ENCODE measurements around the gene ZNF766.
A peak's percentile ranks its signal among the peaks of the same experiment; 100 is the strongest.
"Not testable (repeated sequence)": the region's sequence is repeated elsewhere in the genome, so short reads cannot be mapped to it uniquely, and the experiment has no call there.

ZNF766 gene

DNA sequence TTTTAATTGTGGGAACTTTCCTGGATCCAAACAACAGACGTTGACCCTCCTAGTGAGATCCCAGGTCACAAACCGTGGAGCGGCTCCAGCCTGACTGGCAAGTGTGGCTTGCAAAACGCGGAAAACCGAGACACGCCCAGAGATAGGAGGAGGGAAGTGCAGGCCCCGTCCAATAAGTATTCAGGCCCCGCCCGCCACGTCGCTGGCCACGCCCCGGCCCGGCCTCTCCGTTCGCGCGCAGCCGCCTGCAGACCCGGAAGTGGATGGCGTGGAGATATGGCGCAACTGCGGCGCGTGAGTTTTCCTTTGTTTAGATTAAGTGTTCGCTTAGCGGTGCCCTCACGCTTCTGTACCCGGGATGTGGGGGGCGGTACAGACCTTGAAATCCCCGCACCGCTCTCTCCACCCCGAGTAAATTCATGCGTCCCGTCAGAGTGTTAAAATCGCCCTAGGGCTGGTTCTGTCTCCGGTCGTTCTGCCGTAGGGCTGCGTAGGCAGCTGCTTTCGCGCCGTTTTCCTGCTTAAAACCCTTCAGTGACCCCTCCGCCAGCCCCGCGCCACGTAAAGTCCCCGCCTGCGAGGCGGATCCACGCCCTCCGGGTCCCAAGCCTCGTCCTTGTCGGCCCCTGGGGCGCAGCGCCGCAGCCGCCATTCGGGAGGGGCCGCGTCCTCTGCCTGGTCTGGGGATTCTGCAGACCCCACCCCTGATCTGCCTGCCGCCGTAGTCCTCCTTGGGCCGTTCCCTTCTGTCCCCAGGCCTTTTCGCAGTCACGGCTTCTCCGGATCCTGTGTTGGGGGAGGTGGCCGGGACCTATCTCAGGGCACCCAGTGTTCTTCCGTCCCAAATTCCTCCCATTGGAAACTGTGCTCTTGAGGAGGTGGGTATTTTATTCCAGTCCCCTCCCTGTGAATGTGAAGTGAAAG lies at the start of gene ZNF766:
TSS of gene ZNF766 (plus strand) at position 250 of the 924 bp plus-strand sequence. CDS start at position 277, 27 bp downstream.
- peak; percentile 94 for DNase-seq

GRCh38 chr19:52219611-52220010 lies 49.8 kb upstream of the ZNF766 start:
- DNase-seq, result no peak

GRCh38 chr19:52221031-52221430 lies 48.4 kb upstream of the ZNF766 start:
- DNase-seq, result no peak

DNA sequence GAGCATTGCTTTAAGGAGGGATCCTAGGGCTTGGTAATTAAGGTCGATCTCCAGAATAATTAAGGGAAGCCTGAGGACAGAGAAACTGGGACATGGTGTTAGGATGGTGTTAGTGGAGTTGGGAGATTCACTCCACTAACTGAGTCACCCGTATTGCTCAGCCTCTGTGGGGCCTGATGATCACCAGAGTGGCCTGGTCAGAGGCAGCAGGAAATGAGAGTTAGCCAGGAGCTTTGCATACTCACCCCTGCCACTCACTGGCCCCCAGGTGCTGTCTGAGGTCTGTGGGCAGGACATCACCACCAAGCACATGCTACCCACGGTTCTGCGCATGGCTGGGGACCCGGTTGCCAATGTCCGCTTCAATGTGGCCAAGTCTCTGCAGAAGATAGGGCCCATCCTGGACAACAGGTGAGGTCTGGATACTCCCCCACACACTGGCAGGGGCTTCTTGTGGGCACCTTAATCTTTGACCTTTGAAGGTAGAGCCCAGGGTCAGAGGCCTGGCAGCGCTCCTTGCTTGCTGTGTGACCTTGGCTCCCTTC lies 47.5 kb upstream of the ZNF766 start:
- no peak for DNase-seq

DNA sequence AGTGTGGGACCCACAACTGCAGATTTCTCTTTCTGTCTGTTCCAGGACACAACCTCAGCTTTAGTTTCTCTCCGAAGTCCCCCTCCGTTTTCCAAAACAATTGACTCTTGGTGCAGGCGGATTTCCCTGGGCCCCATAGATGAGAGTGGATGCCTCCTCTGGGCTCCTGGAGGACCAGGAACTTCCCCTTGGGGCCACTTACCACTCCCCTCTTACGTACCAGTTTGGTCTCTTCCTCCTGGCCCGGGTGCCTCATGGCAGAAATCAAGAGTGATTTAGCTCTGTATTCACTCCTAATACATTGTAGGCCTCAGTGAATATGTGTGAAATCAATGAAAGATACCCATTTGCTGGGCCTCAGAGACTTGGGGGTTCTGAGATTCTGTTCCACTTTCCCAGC lies 45.2 kb upstream of the ZNF766 start:
- no peak for DNase-seq

DNA sequence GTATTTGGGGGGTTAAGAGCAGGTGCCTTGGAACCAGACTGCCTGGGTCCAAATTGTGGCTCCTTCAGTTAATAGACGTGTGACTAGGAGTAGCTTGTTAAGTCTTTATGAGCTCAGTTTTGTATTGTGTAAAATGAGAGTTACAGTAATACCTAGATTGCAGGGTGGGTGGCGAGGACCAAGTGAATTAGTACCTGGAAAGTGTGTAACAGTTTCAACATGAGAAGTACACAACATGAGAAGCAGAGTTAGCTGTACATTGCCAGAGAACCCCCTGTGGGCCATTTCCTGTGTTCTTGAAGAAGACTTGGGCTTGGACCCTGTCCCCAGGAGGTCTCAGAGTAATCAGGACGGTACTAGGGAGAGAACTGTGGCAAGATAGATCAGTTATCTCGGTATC lies 42.7 kb upstream of the ZNF766 start:
- no peak for DNase-seq

DNA sequence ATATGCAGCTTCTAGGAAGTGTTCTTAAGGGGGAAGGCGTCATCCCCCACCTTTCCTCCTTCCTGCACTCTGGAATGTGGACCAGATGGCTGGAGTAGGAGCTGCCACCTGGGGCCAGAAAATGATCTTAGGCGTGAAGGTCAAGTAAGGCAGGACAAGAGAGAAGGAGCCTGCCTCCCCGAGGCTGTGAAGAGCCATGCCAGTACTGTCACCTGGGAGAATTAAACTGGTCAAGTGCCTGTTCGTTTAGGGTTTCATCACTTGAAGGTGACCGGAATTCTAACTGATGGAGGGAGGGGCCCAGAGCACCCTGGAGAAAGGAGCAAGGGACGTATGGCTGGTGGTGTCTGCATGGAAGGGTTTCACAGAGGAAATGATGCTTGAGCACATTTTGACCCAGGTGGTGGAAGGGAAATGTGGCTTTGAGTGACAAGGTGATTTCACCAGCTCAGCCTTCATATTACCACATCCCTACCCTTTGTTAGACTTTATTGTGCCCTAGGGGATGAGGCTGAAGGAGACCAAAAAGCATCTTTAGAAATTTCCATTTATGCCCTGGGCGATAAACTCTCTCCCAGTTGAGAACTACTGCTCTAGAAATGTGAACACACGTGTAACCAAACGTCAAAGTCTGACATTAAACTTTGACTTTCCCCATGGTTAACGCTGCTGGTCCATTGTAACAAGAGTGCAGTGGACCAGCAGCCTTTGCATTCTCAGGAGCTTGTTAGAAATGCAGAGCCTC lies 42.0 kb upstream of the ZNF766 start:
- DNase-seq, result no peak

- DNase-seq, result no peak
These were observed 41.4 kb upstream of the ZNF766 start for GRCh38 chr19:52227980-52228379.

- DNase-seq, result no peak
These were observed 39.9 kb upstream of the ZNF766 start for GRCh38 chr19:52229524-52229923.

DNA sequence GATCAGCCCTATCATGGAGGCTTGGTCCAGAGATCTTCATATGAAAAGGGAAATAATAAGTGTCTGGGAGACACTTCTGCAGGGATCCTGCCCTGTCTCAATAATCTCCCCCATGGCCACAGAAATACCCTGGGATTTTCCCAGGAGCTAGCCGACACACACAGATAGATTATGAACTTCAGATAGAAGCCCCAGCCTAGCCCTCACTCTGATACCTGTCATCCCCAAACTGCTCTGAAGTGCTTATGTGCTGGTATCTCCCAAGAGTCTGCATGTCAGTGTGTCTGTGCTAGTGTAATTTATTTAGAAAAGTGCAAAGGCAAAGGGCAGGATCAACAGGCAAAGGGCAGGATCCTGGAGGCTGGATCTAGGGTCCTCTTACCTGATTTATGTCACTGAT lies 38.7 kb upstream of the ZNF766 start:
- DNase-seq, result no peak

- no peak for DNase-seq
These were observed 38.1 kb upstream of the ZNF766 start for GRCh38 chr19:52231154-52231910.

GRCh38 chr19:52234406-52234805 lies 35.0 kb upstream of the ZNF766 start:
- DNase-seq, result no peak

- DNase-seq, result no peak
These were observed 32.2 kb upstream of the ZNF766 start for GRCh38 chr19:52237197-52237596.

DNA sequence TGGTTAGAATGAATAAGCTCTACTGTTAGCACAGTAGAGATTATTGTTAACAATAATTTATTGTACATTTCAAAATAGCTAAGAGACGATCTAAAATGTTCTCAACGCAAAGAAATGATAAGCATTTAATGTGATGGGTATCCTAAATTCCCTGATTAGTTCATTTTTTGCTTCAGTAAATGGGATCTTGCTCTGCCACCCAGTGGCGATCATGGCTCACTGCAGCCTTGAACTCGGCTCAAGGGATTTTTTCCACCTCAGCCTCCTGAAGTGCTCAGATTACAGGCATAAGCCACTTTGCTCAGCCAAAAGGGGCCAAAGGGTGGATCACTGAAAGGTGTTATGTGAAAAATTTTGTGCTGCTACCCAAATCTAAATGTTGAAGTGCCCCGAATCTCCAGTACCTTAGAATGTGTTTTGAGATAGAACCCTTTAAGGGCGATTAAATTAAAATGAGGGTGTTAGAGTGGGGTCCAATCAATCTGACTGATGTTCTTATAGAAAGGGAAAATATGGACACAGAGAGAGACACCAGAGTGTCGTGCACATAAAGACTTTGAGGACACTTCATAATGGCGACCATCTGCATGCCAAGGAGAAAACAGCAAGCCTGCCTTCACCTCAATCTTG lies 31.5 kb upstream of the ZNF766 start:
- DNase-seq, result peak; percentile 35

- no peak for DNase-seq
These were observed 25.4 kb upstream of the ZNF766 start for GRCh38 chr19:52244021-52244420.

DNA sequence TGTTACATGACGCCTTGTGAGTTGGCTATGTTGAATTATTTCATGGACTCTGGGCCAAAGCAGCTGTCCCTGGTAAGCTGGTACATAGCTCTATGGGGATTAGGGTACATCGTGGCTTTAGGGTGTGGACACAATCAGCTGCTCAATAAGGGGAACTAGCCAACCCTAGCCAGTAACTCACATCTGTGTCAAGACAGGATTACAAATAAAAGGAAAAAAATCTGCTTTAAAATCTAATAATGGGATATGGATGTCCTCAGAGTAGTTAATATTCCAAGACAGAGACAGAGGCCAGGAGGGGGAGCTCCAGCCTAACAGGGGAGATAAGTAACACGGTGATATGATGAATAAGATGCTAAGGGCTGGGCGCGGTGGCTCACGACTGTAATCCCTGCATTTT lies 21.1 kb upstream of the ZNF766 start:
- peak; percentile 11 for DNase-seq

GRCh38 chr19:52258426-52258825 lies 11.0 kb upstream of the ZNF766 start:
- no peak for DNase-seq

DNA sequence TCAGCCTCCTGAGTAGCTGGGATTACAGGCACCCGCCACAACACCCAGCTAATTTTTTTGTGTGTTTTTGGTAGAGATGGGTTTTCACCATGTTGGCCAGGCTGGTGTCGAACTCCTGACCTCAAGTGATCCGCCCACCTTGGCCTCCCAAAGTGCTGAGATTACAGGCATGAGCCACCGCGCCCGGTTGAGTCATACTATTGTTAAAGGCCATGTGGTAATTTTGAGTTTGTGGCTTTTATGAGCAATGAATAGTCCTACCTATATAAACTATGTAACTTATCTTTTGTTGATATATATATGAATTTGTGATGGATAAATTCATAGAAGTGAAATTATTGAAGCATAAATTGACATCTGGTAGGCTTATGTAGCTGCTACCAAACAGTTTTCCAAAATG lies 3.8 kb upstream of the ZNF766 start:
- not testable (repeated sequence) for DNase-seq

DNA sequence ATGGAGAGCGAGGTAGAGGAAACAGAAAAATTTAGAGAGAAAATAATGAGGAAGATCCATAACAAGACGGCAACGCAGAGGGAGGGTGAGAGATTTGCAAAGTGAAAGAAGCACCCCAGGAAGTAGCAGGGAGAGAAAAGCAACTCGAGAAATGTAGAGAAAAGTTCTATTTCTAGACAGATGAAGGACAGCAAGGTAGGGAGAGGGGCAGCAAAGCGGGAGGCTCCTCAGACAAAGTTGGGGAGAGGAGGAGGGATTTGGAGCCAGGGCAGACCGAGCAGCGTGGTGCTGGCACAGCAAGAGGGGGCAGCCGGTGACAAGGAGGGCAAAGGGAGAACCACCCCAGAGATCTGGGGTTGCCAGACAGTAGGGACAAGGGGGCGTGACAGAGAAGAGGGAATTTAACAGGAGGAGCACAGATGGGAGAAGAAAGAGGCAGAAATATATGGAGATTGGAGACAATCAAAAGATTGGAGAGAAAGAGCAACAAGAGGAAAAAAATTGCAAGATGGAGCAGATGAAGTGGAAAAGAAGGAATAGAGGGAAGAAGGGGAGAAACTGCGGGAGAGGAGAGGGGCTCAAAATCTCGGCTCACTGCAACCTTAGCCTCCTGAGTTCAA lies 989 bp downstream of the ZNF766 start:
- DNase-seq, result no peak

- no peak for DNase-seq
These were observed 3.9 kb downstream of the ZNF766 start for GRCh38 chr19:52273301-52273700.

GRCh38 chr19:52274191-52274590 lies 4.8 kb downstream of the ZNF766 start:
- DNase-seq, result no peak

GRCh38 chr19:52275988-52276387 lies 6.6 kb downstream of the ZNF766 start:
- DNase-seq, result no peak

All from NCI-H2171 (cell line).